HG02678 (cell line): ENCODE data around the gene TMEM175.

Experiments used
- ATAC-seq: cut with Tn5 transposase; IDR thresholded peaks from one replicate; pipeline ENCODE4 v1.9.1; 2021; ENCODE audit warnings: mild to moderate bottlenecking, moderate library complexity; ENCODE audit not compliant: unreplicated experiment

Gene TMEM175

DNA sequence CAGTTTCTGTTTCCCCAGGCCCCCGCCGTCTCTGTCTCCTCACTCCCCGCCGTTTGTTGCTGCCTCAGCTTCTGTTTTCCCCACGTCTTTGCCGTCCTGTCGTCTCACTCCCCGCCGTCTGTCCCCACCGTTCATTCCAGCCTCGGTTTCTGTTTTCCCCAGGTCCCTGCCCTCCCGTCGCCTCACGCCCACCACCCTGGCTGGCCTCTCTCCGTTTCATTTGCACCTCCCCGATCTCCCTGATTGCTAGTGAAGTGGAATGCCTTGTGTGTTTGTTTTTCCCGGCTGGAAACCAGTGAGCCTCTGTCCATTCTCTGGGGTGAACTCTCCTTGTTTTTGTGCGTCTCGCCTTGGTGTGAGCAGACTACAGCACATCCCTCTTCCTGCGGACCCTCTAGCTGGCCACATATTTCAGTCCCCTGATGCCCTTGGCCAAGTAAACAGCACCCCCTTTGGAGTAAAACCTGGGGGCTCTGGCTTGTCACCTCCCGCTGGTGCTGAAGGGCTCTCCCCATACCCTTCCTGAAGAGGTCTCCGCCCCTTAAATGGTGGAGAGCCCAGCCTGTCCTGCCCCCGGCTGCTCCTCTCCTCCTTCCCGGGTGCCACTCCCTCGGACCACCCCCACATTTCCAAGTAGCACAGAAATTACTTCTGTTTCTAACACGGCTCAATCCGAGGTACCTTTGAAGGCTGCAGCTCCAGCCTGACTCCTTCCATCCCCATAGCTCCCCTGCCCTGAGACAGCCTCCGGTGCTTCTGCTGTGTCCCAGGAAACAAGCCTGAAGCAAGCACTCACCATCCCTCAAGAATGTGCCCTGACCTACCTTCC, 13.2 kb downstream of the TMEM175 start:
- no peak for ATAC-seq

DNA sequence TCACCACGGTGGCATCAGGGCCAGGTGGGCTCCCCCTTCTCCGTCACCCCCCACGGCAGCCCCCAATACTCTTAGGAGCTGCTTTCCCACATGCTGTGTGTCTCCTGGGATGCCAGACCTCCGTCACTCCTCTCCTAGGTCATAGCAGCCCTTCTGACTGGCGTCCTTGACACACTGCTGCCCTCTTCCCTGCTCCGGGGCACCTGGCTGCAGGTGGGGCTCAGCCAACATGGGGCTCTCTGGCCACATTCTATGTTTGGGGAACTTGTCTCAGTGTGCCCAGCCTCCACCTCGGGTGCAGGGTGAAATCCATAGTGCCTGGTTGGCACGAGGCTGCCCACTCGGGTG, 13.8 kb downstream of the TMEM175 start:
- ATAC-seq, result no peak

GRCh38 chr4:946517-947471, 14.5 kb downstream of the TMEM175 start:
- no peak for ATAC-seq

DNA sequence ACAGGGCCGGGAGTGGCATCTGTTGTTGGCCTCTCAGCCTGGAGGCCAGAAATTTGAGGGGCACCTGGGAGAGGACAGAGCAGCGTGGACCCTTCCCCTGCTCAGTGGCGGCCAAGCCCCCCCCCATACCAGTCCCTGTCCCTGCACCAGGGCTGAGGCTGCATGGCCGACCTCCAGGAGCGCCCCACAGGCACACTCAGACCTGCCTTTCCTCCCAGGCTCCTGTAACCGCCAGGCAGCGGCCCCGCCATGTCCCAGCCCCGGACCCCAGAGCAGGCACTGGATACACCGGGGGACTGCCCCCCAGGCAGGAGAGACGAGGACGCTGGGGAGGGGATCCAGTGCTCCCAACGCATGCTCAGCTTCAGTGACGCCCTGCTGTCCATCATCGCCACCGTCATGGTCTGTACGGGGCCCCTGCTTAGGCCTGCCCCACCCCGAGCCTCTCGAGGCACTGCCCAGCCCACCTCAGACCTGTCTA, 15.3 kb downstream of the TMEM175 start:
- ATAC-seq, result no peak

DNA sequence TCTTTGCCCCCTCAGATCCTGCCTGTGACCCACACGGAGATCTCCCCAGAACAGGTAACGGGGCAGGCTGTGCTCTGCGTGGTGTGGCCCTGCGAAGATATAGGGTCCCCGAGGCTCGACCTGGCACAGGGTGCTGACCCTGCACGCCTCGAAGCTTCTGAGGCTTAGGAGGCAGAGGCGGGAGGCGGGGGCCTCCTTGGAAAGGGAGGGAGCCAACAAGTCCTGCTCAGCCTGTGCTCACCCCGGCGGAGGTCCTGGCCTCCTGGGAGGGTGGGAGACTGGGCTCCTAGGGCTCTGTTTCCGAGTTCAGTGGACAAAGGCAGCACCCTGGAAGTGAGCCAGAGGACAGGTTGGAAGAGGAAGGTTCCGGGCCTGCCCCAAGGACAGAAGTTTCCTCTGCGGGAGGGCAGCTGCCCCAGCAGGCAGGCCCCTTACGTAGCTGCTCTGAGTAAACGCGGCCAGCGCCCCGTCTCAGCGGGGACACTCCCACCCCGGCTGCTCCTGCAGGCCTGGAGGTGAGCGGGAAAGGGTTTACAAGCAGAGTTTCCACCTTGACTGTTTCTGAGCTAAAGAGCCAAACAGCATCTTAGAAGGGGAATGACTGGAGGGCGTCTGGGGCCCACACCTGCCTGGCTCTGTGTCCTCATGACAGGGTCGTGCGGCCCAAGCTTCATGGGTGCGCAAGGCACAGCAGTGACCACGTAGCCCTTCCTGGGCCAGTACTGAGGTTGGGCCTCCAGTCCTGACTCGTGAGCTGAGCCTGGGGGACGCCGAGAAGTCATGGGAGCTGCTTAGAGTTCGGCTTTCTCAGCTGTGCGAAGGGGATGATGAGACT, 16.1 kb downstream of the TMEM175 start:
- no peak for ATAC-seq

DNA sequence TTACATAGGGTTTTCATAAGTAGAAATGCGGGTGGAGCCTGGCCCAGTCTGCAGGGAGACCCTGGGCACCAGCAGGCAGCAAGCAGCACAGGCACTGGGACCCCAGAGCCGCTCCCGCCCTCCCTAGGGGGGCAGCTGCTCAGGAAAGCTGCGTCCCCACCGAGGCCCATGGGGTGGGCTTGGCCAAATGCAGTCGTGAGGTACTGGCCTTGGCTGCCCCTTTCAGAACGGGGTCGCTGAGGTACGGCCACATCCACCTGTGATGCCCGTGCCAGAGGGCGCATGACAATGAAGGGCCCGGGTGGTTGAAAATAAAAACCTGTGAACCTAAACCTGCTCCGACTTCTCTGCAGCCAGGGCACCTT, 16.7 kb downstream of the TMEM175 start:
- no peak for ATAC-seq

DNA sequence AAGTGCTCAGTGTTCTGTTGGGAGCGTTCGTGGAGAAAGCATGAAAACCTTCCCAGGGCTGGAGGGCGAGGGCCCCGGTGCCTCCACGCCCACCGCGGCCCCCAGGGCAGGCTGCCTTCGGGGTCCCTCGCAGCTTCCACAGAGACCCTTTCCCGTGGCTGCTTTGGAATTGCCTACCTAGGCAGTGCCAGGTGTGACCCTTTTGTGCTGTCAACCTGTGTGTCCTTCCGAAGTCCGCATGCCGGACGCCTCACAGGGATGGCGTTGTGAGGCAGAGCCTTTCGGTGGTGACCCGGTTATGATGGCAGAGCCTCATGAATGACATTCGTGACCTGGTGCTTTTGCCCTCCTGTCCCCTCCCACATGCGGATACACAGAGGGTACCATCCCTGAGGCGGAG, 17.4 kb downstream of the TMEM175 start:
- ATAC-seq, result no peak

GRCh38 chr4:950136-951020, 18.1 kb downstream of the TMEM175 start:
- no peak for ATAC-seq

DNA sequence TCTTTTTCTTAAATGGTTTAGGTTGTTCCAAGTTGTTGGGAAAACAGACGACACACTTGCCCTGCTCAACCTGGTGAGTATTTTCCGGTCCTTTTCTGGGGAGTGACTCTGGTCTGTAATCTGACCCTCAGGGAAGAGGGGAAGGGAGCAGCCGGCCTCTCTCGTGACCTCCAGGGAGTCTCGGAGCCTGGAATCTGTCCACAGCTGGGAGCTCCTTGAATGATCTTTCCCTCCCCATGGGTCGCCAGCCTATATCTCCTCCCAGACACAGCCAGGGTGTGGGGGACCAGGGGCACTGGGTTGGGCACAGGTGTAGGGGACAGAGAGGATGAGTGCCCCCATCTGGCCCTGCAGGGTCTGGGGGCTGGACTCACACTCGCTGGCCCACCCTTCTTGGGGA, 18.9 kb downstream of the TMEM175 start:
- no peak for ATAC-seq

DNA sequence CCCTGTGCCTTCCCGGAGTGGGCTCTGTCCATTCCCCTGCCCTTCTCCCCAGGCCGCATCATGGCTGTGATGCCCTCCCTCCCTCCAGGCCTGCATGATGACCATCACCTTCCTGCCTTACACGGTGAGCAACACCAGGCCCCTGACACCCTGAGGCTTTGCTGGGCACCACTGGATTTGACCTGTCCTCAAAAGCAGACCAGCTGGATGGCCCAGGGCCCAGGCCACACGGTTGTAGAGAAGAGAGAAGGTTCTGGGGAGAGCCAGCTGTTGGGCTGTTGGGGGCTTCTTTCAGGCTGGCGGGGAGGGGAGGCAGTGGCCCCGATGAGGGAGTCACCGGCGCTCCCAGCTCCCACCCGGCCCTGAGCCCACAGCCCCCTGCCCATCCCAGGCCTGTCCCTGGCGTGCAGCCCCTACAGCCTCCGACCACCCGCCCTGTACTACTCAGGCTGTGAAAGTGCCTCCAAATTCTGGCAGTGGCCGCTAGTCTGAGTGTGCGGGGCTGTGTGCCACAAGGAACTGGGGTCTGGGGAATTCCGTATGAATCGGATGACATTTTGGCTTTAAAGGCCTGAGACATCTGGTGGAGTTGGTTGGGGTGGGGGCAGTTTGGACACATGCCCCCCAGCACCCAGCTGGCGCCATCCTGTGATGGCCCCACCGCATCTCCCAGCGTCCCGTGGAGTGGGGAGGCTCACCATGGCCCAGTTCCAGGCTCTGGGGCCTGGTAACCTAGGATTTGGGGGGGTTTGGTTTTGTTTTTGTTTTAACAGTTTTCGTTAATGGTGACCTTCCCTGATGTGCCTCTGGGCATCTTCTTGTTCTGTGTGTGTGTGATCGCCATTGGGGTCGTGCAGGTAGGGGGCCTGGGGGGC, 19.6 kb downstream of the TMEM175 start:
- ATAC-seq, result no peak

DNA sequence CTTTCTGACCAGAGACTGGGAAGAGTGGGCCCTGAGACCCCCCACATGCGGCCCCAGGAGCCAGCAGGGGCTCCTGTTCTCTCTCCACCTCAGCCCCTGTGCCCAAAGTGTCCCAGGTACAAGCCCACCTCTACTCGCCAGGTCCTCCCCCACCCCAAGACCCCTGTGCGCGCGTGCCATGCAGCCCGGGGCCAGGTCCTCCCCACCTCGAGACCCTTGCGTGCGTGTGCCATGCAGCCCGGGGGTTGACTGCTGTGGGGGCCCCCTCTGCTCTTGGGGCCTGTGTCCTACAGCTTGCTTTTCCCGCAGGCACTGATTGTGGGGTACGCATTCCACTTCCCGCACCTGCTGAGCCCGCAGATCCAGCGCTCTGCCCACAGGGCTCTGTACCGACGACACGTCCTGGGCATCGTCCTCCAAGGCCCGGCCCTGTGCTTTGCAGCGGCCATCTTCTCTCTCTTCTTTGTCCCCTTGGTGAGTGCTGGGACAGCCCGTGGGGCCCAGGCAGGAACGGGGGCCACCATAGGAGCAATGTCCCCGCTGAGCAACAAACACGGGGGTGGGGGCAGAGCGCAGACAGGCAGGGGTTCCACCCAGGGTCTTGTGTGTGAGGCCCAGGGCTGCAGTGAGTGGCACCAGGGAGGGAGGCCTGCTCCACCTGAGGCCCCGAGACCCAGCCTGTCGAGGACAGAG, 20.8 kb downstream of the TMEM175 start:
- no peak for ATAC-seq

DNA sequence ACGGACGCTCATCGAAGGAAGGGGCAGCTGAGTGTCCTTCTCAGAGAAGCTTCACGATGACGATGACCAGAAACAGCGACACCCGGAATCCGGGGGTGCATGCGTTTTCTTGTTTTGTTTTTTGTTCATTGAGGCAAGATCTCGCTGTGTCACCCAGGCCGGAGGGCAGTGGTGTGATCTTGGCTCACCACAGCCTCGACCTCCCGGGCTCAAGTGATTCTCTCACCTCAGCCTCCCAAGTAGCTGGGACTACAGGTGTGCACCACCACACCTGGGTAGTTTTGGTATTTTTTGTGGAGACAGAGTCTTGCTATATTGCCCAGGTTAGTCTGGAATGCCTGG, 21.3 kb downstream of the TMEM175 start:
- ATAC-seq, result no peak

- ATAC-seq, result no peak
Observed at GRCh38 chr4:954211-955020, 22.2 kb downstream of the TMEM175 start.

- no peak for ATAC-seq
Observed at GRCh38 chr4:955161-955921, 23.1 kb downstream of the TMEM175 start.

GRCh38 chr4:955931-956381, 23.7 kb downstream of the TMEM175 start:
- no peak for ATAC-seq

- no peak for ATAC-seq
Observed at GRCh38 chr4:956531-957230, 24.4 kb downstream of the TMEM175 start.
